Superior temporal gyrus (tissue), 1 donor: ENCODE measurements around the gene AFF1.

Source experiments
- DNase-seq: peaks from one replicate; pipeline ENCODE4 v3.0.0-alpha.2; 2016; ENCODE audit errors: extremely low spot score

The AFF1 gene

GRCh38 chr4:86934771-86935565 is at the start of gene AFF1:
TSS of gene AFF1 (plus strand) at chr4:86935011. CDS start at chr4:86948534, 13,523 bp downstream.
- peak; percentile 85 for DNase-seq

- DNase-seq: no peak
Observed at GRCh38 chr4:86890790-86891189, 44.0 kb upstream of the AFF1 start.

- peak; percentile 60 for DNase-seq
Observed at GRCh38 chr4:86891762-86892635, 42.8 kb upstream of the AFF1 start, which contains the start of gene C4orf36. TSS of gene C4orf36 (minus strand) at chr4:86892422. CDS start at chr4:86891520, 902 bp downstream.

- DNase-seq: peak; percentile 55
Observed at GRCh38 chr4:86892636-86892960, 42.2 kb upstream of the AFF1 start.

GRCh38 chr4:86893136-86893535 is 41.7 kb upstream of the AFF1 start:
- no peak for DNase-seq

- no peak for DNase-seq
Observed at GRCh38 chr4:86894455-86894854, 40.4 kb upstream of the AFF1 start.

- DNase-seq: peak; percentile 95
Observed at GRCh38 chr4:86895692-86896488, 38.9 kb upstream of the AFF1 start.

- DNase-seq: no peak
Observed at GRCh38 chr4:86896596-86896995, 38.2 kb upstream of the AFF1 start.

GRCh38 chr4:86898562-86898961 is 36.2 kb upstream of the AFF1 start:
- no peak for DNase-seq

- no peak for DNase-seq
Observed at GRCh38 chr4:86901864-86902263, 32.9 kb upstream of the AFF1 start.

GRCh38 chr4:86908251-86908657 is 26.6 kb upstream of the AFF1 start:
- no peak for DNase-seq

GRCh38 chr4:86909546-86910295 is 25.1 kb upstream of the AFF1 start:
- no peak for DNase-seq

GRCh38 chr4:86910369-86910768 is 24.4 kb upstream of the AFF1 start:
- DNase-seq: no peak

GRCh38 chr4:86910820-86911684 is 23.8 kb upstream of the AFF1 start:
- no peak for DNase-seq

- no peak for DNase-seq
Observed at GRCh38 chr4:86916392-86916791, 18.4 kb upstream of the AFF1 start.

GRCh38 chr4:86917212-86918039 is 17.4 kb upstream of the AFF1 start:
- no peak for DNase-seq

GRCh38 chr4:86918539-86919072 is 16.2 kb upstream of the AFF1 start:
- no peak for DNase-seq

GRCh38 chr4:86919561-86920223 is 15.1 kb upstream of the AFF1 start:
- no peak for DNase-seq
